GM12878 (cell line): ENCODE measurements around the gene CYB5D1. TPM values are rescaled to one million over a fixed set of nuclear protein-coding genes. Genes with fewer than 3 reads are reported as not detected.

ENCODE experiments used
- ATAC-seq: fragments of 200-7000 bp; cut with Tn5 transposase; 3 replicates; pipeline ENCODE4 v1.9.1; 2020; ENCODE audit warnings: mild to moderate bottlenecking, moderate library complexity
- BruUV-seq: library from RNA; stranded (reverse); fragments of 400-500 nt; replicated peaks from 2 replicates; lab custom pipeline; 2021; lab: Mats Ljungman, UMichigan
- CTCF ChIA-PET: fragments of 300-600 bp; sonication (Branson Sonifier 250); formaldehyde crosslinking; extraction: SDS; loops from one replicate; lab custom pipeline; 2021; ENCODE audit warnings: inconsistent platforms; lab: Yijun Ruan, JAX
- POLR2A ChIA-PET: fragments of 350-600 bp; formaldehyde crosslinking; extraction: SDS; loops from one replicate; lab custom pipeline; 2021; ENCODE audit warnings: inconsistent platforms; lab: Charles Lee
- RAD21 ChIA-PET: fragments of 300-600 bp; sonication (Branson Sonifier 250); formaldehyde crosslinking; loops from one replicate; lab custom pipeline; 2023; ENCODE audit warnings: antibody characterized with exemption; ENCODE audit not compliant: unreplicated experiment; lab: Charles Lee
- SMC1A ChIA-PET: fragments of 300-600 bp; sonication (Branson Sonifier 250); formaldehyde crosslinking; loops from one replicate; lab custom pipeline; 2023; ENCODE audit not compliant: unreplicated experiment, uncharacterized antibody; lab: Charles Lee
- DNase-seq: peaks from one replicate; pipeline ENCODE4 v3.0.0-alpha.2; 2011; ENCODE audit warnings: low read depth, low spot score
- FAIRE-seq: peaks from 3 replicates; lab custom pipeline; 2011; peaks lifted over from hg19 to GRCh38; lab: Jason Lieb, UNC
- H2AFZ ChIP-seq: 2 replicates; pipeline ENCODE4 v1.6.0; 2011; ENCODE audit warnings: low read depth, low read length, control low read depth; ENCODE audit not compliant: control insufficient read depth
- H3K27ac ChIP-seq: 2 replicates; pipeline ENCODE4 v1.5.1; 2011; ENCODE audit warnings: control low read depth; ENCODE audit not compliant: control insufficient read depth, insufficient read depth
- H3K27me3 ChIP-seq, 2 experiments: replicated peaks in 1 of 2; 2 replicates each; pipeline versions ENCODE4 v1.6.0 to v1.6.1; 2011; ENCODE audit warnings: low read length in 1 of 2; ENCODE audit not compliant: control insufficient read depth in 2 of 2, insufficient read depth in 2 of 2
- H3K36me3 ChIP-seq, 2 experiments: 2 replicates each; pipeline ENCODE4 v1.5.1; 2011; ENCODE audit warnings: low read length in 1 of 2; ENCODE audit not compliant: control insufficient read depth in 2 of 2, insufficient read depth in 2 of 2
- H3K4me1 ChIP-seq: 2 replicates; pipeline ENCODE4 v1.6.1; 2011; ENCODE audit warnings: mild to moderate bottlenecking, low read length, moderate library complexity, mixed read lengths; ENCODE audit not compliant: control insufficient read depth, insufficient read depth
- H3K4me2 ChIP-seq: 2 replicates; pipeline ENCODE4 v1.6.0; 2011; ENCODE audit warnings: control low read depth; ENCODE audit not compliant: control insufficient read depth, insufficient read depth
- H3K4me3 ChIP-seq: fragments of 200-600 bp; sonication (generic); 2 replicates; pipeline ENCODE4 v1.5.1; 2016
- H3K79me2 ChIP-seq: 2 replicates; pipeline ENCODE4 v1.6.0; 2011; ENCODE audit warnings: low read length; ENCODE audit not compliant: control insufficient read depth, insufficient read depth
- H3K9ac ChIP-seq: 2 replicates; pipeline ENCODE4 v1.8.0; 2011; ENCODE audit warnings: low read length, control low read depth, mixed read lengths; ENCODE audit not compliant: control insufficient read depth, insufficient read depth
- H3K9me3 ChIP-seq: replicated peaks from 3 replicates; pipeline ENCODE4 v1.5.1; 2011; ENCODE audit warnings: mild to moderate bottlenecking, low read length; ENCODE audit not compliant: control insufficient read depth, insufficient read depth
- H4K20me1 ChIP-seq: 2 replicates; pipeline ENCODE4 v1.6.0; 2011; ENCODE audit not compliant: control insufficient read depth, insufficient read depth
- HCFC1 ChIP-seq: fragments of 150-350 bp; IDR thresholded peaks from 2 replicates; pipeline ENCODE4 v1.6.1; 2014; ENCODE audit warnings: low read length
- RCOR1 ChIP-seq: conservative IDR thresholded peaks from 2 replicates; pipeline ENCODE4 v1.6.1; 2012; ENCODE audit warnings: low read depth, low read length, improper control_type of control experiment
- RFX5 ChIP-seq: IDR thresholded peaks from 2 replicates; pipeline ENCODE4 v1.6.1; 2011; ENCODE audit warnings: low read depth, low read length, improper control_type of control experiment
- ZNF592 ChIP-seq: fragments of 450-650 bp; IDR thresholded peaks from 2 replicates; pipeline ENCODE4 v1.6.1; 2017; ENCODE audit warnings: mild to moderate bottlenecking, moderate library complexity
- WGBS: methylation state at CpG from one replicate; pipeline ENCODE4 v1.1.6; 2016; ENCODE audit warnings: low lambda C conversion rate; ENCODE audit not compliant: insufficient replicate concordance, insufficient coverage; ENCODE audit errors: missing lambda C conversion rate; 5-methylcytosine and 5-hydroxymethylcytosine counted together
- in situ Hi-C: fragments of 300-500 bp; cut with MboI; formaldehyde crosslinking; loops from 9 replicates; pipeline ENCODE4 v1.14.3; 2018; ENCODE audit warnings: mixed read lengths
- intact Hi-C: fragments of 100-400 bp; cut with micrococcal nuclease; formaldehyde crosslinking; loops from one replicate; pipeline ENCODE4 v1.14.2; 2022; ENCODE audit not compliant: unreplicated experiment
- polyA plus RNA-seq, 11 experiments: library from polyadenylated mRNA; depleted of rRNA in 4 of 11; unstranded in 6 of 11; stranded (reverse) in 5 of 11; fragments of >200 nt; fragmentation: Nextera tagmentation in 4 of 11; fragmentation: Illumina TruSeq in 1 of 11; extraction: Ambion mirVana in 4 of 11; extraction: Trizol in 1 of 11; gene quantifications; 1 replicate in 1 of 11; 2 replicates in 10 of 11; pipeline versions ENCODE4 v1.2.1 to v1.2.3, GENCODE V29; 2011 to 2016; ENCODE audit warnings: inconsistent platforms in 2 of 11, missing spikeins in 2 of 11, low read depth in 1 of 11
- total RNA-seq, 4 experiments: library from RNA; depleted of rRNA in 3 of 4; stranded (reverse); fragments of >200 nt in 3 of 4; fragmentation: Illumina TruSeq in 1 of 4; extraction: Trizol in 1 of 4; gene quantifications; 2 replicates each; pipeline versions ENCODE4 v1.2.1 to v1.2.3, GENCODE V29; 2013 to 2021

Gene CYB5D1
- total and polyA plus RNA-seq, 10 of the 15 experiments (the other 5 are each of a cell fraction or from before 2014, with no cell fraction given), result 1.6 to 8.7 (median 6.4) TPM

GRCh38 chr17:7864995-7865650 lies 7.3 kb downstream of the CYB5D1 start (continued):
- no peak for TF ChIP-seq ZNF592

GRCh38 chr17:7867881-7868329 lies 10.1 kb downstream of the CYB5D1 start:
- Histone ChIP-seq H3K27ac (no peak overlapping the region), H3K4me1 (no peaks in the 10 kb centered on the region), H3K36me3 (0 out of 4 replicates have a peak, but pooled peaks cover 0 to 4% of the 10 kb centered on the region in 2 experiments), H3K4me2 (no peak overlapping the region), H2AFZ (no peak overlapping the region), H4K20me1 (no peaks in the 10 kb centered on the region), H3K27me3 (no peaks in the 10 kb centered on the region), H3K9ac (no peak overlapping the region), H3K9me3 (no peaks in the 10 kb centered on the region), H3K79me2 (no peaks in the 10 kb centered on the region), H3K4me3 (no peak overlapping the region)
- SMC1A ChIA-PET, result interaction anchor here (1.0 to 2.7 kb wide), 7 partner anchors 8 to 194 kb away, joined by 3 to 9 read pairs (median 5); partner anchors contain the start of gene NAA38
- POLR2A ChIA-PET, result no interaction called here
- RAD21 ChIA-PET, result no interaction called here
- no peak for DNase-seq
- CTCF ChIA-PET, result interaction anchor here (0.6 to 15.5 kb wide), 5 partner anchors 11 to 163 kb away, joined by 3 to 308 read pairs (median 4); partner anchors contain the start of gene NAA38
- in situ Hi-C loops, result no loop called here
- 48% methylated on average over 5 of the region's 5 CpGs for WGBS
- no peak for FAIRE-seq
- TF ChIP-seq HCFC1 (no peak), RCOR1 (no peak), RFX5 (no peak)
- no peak for ATAC-seq
- no TSS peak for BruUV-seq
- intact Hi-C loops, result no loop called here
